K562 treated with DMSO at 1 percent for 24 hours (cell line): ENCODE results near the gene CDKN2D. TPM values are rescaled to one million over a fixed set of nuclear protein-coding genes. Genes with fewer than 3 reads are reported as not detected.

ENCODE experiments used
- total RNA-seq: library from RNA; unstranded; fragments of 300-600 nt; gene quantifications from 2 replicates; pipeline ENCODE4 v1.2.3, GENCODE V29; 2022; ENCODE audit warnings: low read depth; ENCODE audit not compliant: insufficient read depth

Gene CDKN2D
- total RNA-seq, result 44.8 and 45.6 TPM in 2 replicates

GRCh38 chr19:10568826-10569651 lies at the start of gene CDKN2D:
Gene CDKN2D (minus strand): TSS chr19:10568979. CDS start chr19:10568653, 326 bp downstream.

GRCh38 chr19:10587022-10587838 lies 18.5 kb upstream of the CDKN2D start, which contains the start of gene AP1M2:
Gene AP1M2 (minus strand): TSS chr19:10587312. CDS start chr19:10587231, 81 bp downstream.

GRCh38 chr19:10565567-10566407 lies 3.0 kb downstream of the CDKN2D start, which contains the start of gene KRI1:
Gene KRI1 (minus strand): TSS chr19:10566010. CDS start chr19:10565999, 11 bp downstream.

GRCh38 chr19:10543420-10544241 lies 25.1 kb downstream of the CDKN2D start, which contains the start of gene ATG4D:
Gene ATG4D (plus strand): TSS chr19:10543904. CDS start chr19:10544091, 187 bp downstream.

GRCh38 chr19:10517361-10517759 lies 51.4 kb downstream of the CDKN2D start, which contains the start of gene S1PR5:
Gene S1PR5 (minus strand): TSS chr19:10517447. CDS start chr19:10515011, 2,436 bp downstream.

Other genes starting within 250 kb of the CDKN2D start
- gene RAVER1, start 235.4 kb downstream of the CDKN2D start, total RNA-seq, result 86.7 and 87.5 TPM in 2 replicates
- 7.8 and 11.4 TPM in 2 replicates for gene ICAM3, start 229.4 kb downstream of the CDKN2D start, total RNA-seq
- gene TYK2, start 188.4 kb downstream of the CDKN2D start, total RNA-seq, result 147 and 169 TPM in 2 replicates
- 291 and 297 TPM in 2 replicates for gene CDC37, start 165.4 kb downstream of the CDKN2D start, total RNA-seq
- gene PDE4A, start 148.4 kb downstream of the CDKN2D start, total RNA-seq, result 18.6 and 20.1 TPM in 2 replicates
- 94.3 and 110 TPM in 2 replicates for gene KEAP1, start 65.6 kb downstream of the CDKN2D start, total RNA-seq
- 0.29 and 0.52 TPM in 2 replicates for gene S1PR5, start 51.5 kb downstream of the CDKN2D start, total RNA-seq
- 75.1 and 87.3 TPM in 2 replicates for gene ATG4D, start 25.1 kb downstream of the CDKN2D start, total RNA-seq
- 34.0 and 37.5 TPM in 2 replicates for gene KRI1, start 3.0 kb downstream of the CDKN2D start, total RNA-seq
- gene AP1M2, start 18.3 kb upstream of the CDKN2D start, total RNA-seq, result 0.61 TPM in 1 of 2 replicates, not detected in the other
- 38.4 and 39.9 TPM in 2 replicates for gene SLC44A2, start 56.6 kb upstream of the CDKN2D start, total RNA-seq
- gene ILF3, start 85.4 kb upstream of the CDKN2D start, total RNA-seq, result 224 and 229 TPM in 2 replicates
- 17.8 and 19.6 TPM in 2 replicates for gene QTRT1, start 132.5 kb upstream of the CDKN2D start, total RNA-seq
- 273 and 282 TPM in 2 replicates for gene DNM2, start 149.1 kb upstream of the CDKN2D start, total RNA-seq